Esophagus (tissue), 2 donors: ENCODE data around the gene TSPAN9. TPM values are rescaled to one million over a fixed set of nuclear protein-coding genes. Genes with fewer than 3 reads are reported as not detected.

Source experiments
- H3K27ac ChIP-seq, 2 donors: one replicate each; pipeline ENCODE4 v1.5.1; 2013; ENCODE audit warnings: low read depth in 2 of 2, mild to moderate bottlenecking in 2 of 2, inconsistent platforms in 1 of 2, low read length in 1 of 2, moderate library complexity in 1 of 2
- H3K27me3 ChIP-seq, 2 donors: one replicate each; pipeline ENCODE4 v1.6.1; 2013; ENCODE audit warnings: low read length in 2 of 2, control low read depth in 1 of 2, mild to moderate bottlenecking in 1 of 2; ENCODE audit not compliant: insufficient read depth in 2 of 2, control insufficient read depth in 1 of 2
- H3K36me3 ChIP-seq, 2 donors: one replicate each; pipeline ENCODE4 v1.6.1; 2013; ENCODE audit warnings: low read length in 1 of 2; ENCODE audit not compliant: control insufficient read depth in 2 of 2, insufficient read depth in 2 of 2
- H3K4me1 ChIP-seq, 2 donors: one replicate each; pipeline ENCODE4 v1.6.1; 2013; ENCODE audit warnings: low read length in 1 of 2; ENCODE audit not compliant: control insufficient read depth in 2 of 2, insufficient read depth in 2 of 2
- H3K4me3 ChIP-seq, 2 donors: one replicate each; pipeline ENCODE4 v1.5.1; 2013; ENCODE audit warnings: low read length in 2 of 2, mild to moderate bottlenecking in 2 of 2, low read depth in 1 of 2, moderate library complexity in 1 of 2
- H3K9me3 ChIP-seq, 2 donors: one replicate each; pipeline ENCODE4 v1.6.1; 2013; ENCODE audit warnings: mild to moderate bottlenecking in 2 of 2, low read depth in 1 of 2, low read length in 1 of 2, moderate library complexity in 1 of 2; ENCODE audit not compliant: control insufficient read depth in 2 of 2, insufficient read depth in 1 of 2
- WGBS, 2 donors: extraction: QIAGEN DNeasy Blood & Tissue Kit; methylation state at CpG; one replicate each; pipeline ENCODE4 v1.1.7; 2013; 5-methylcytosine and 5-hydroxymethylcytosine counted together
- polyA plus RNA-seq, 2 donors: library from polyadenylated mRNA; stranded (reverse); fragments of 200-250 nt; gene quantifications; one replicate each; pipeline ENCODE4 v1.2.3, GENCODE V29; 2013
- donor health status: healthy with polysubstance abuse.
- donor health status: Bipolar disorder and iron deficiency.

TSPAN9 gene
- polyA plus RNA-seq, 2 donors = 8.2 to 9.2 TPM

DNA sequence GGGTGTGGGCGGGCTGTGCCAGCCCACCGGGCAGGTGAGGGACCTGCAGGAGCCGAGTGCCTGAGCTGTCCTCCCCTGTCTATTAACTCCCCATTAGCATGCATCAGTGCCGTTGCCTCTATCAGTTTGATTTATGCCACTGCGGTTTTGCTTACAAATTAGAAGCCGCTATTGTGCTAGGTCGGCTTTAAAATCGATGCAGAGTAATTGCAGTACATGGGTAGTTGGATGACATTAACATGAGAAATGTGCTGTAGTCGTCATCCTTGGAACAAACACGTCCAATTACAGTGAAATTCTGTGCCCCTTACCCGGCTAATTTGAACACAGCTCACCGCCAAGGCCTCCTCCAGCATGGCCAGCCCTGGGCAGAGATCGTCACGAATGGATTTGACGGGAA lies 145.8 kb downstream of the TSPAN9 start:
- Histone ChIP-seq H3K4me3 (no peak overlapping the region), H3K36me3 (no peaks in the 10 kb centered on the region), H3K27ac (no peak overlapping the region), H3K4me1 (peaks cover 0 to 11% of the 10 kb centered on the region in 2 donors), H3K9me3 (no peaks in the 10 kb centered on the region), H3K27me3 (no peaks in the 10 kb centered on the region)
- WGBS, 2 donors = 80 to 91% methylated on average over 15 of the region's 15 CpGs

DNA sequence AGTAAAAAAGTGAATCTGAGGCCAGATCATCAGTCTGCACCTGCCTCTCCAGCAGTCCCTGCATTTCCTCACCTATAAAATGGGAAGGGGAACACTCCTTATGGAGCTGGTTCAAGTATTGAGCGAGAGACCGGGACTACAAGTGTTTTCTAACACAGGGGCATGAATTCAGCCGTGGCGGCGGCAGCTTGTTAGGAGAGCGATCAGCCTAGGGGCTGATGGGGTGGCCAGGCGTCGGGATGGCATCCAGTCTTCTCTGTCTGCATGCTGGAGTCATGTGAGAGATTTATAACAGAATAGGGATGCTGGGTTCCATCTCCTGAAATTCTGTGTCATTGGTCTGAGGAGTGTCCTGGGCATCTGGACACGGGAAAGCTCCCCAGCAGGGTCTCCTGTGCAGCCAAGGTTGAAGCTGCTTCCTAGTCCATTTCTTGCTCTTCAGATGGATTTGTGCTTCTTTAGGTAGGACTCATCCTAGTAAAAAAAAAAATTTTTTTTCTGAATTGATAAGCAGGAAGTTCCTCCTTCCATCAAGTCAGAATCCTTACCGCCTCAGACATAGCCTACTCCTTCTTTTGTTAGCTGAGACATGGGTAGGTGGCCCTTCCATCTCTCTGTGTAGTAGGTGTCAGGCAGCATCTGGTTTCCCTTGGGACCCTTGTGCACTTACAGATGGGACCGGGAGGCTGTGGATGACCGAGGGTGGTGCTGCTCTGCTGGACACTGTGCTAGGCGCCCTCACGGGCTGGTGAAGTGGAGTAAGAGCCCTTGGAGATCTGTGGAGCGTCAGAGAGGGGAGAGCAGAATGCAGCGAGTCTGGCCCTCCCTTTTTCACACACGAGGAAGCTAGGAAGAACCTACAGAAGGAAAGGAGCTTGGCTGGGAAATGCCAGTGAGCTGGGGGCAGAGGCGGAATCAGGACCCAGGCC lies 146.7 kb downstream of the TSPAN9 start:
- H3K27ac ChIP-seq = no peak overlapping the region
- no peak overlapping the region for H3K4me3 ChIP-seq
- peaks cover 0 to 4% of the 10 kb centered on the region in 2 donors for H3K4me1 ChIP-seq
- H3K27me3 ChIP-seq = no peaks in the 10 kb centered on the region
- H3K36me3 ChIP-seq = peaks cover 0 to 2% of the 10 kb centered on the region in 2 donors
- WGBS, 2 donors = 90 to 92% methylated on average over 18 of the region's 18 CpGs
- H3K9me3 ChIP-seq = peaks cover 0 to 5% of the 10 kb centered on the region in 2 donors

DNA sequence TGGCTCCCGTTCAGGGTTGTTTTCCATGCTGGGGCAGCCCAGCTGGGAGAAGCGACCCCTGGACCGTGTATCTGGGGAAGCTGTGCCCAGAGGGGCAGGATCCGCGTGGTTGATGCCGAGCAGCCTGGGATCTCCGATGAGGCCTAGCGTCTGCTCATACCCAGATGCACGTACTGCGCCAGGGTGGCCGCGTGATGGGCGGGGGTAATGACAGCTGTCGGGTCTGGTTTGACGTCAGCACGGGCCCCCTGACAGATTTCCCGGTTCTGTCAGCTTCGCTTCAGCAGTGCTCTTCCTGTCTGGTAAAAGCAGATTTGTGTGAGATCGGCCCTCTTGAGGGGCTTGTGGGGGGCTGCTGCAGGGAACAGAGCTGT lies 147.3 kb downstream of the TSPAN9 start:
- H3K36me3 ChIP-seq = peaks cover 0 to 2% of the 10 kb centered on the region in 2 donors
- peaks cover 0 to 5% of the 10 kb centered on the region in 2 donors for H3K9me3 ChIP-seq
- no peak overlapping the region for H3K27ac ChIP-seq
- no peaks in the 10 kb centered on the region for H3K4me1 ChIP-seq
- WGBS, 2 donors = 80 to 85% methylated on average over 19 of the region's 19 CpGs
- H3K27me3 ChIP-seq = no peaks in the 10 kb centered on the region
- H3K4me3 ChIP-seq = no peak overlapping the region

DNA sequence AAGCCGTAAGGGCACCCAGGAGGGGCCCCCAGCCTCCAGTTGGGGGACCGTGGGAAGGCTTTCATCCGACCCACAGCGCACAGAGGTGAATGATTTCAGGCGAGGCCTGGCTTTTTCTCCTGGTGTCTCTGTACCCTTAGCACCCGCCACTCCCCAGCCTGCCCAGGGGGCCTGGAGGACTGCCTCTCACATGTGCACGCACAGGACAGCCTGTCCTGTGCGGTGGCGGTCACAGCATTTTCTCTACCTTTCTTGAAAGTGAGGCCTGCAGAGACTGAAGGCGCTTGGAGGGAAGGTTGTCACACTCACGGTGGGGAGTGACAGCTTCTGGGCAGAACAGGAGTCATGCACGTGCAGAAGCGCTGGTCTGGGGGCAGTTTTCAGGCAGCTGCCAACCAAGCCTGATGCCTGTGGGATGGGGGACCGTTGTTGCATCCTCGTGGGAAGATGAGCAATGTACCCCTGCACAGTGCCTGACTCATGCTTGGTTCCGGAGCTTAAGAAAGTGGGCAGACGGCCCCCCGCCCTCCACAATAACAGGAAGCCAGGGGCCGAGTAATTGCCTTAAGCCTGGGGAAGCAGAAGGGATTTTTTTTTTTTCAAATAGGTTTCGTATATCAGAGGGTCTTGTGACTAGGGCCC lies 148.1 kb downstream of the TSPAN9 start:
- no peak overlapping the region for H3K27ac ChIP-seq

DNA sequence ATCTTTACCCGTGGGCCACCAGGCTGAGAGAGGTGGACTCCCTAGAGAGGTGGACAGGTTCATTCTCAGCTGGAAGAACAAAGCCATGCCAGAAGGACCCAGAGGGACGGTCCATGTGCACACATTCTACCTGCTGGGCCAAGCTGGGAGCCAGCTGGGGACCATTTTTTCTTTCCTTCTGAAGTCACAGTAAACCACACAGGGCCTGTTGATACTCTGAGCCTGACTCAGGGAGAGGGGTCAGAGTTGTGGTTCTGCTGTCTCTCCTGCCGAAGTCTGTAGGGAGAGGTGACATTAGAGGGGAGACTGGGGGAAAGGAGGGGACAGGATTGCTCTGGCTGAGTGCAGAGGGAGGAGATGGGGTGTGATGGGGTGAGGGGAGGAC lies 148.6 kb downstream of the TSPAN9 start:
- Histone ChIP-seq H3K27me3 (no peaks in the 10 kb centered on the region), H3K9me3 (peaks cover 0 to 5% of the 10 kb centered on the region in 2 donors), H3K27ac (no peak overlapping the region), H3K4me1 (no peaks in the 10 kb centered on the region), H3K36me3 (peaks cover 0 to 2% of the 10 kb centered on the region in 2 donors), H3K4me3 (no peak overlapping the region)
- WGBS, 2 donors = 72 to 78% methylated on average over 3 of the region's 3 CpGs

More for the DNA sequence above, 148.1 kb downstream of the TSPAN9 start:
- Histone ChIP-seq H3K4me1 (no peaks in the 10 kb centered on the region), H3K4me3 (no peak overlapping the region), H3K9me3 (peaks cover 0 to 5% of the 10 kb centered on the region in 2 donors), H3K36me3 (peaks cover 0 to 2% of the 10 kb centered on the region in 2 donors), H3K27me3 (no peaks in the 10 kb centered on the region)
- WGBS, 2 donors = 77 to 80% methylated on average over 20 of the region's 20 CpGs

DNA sequence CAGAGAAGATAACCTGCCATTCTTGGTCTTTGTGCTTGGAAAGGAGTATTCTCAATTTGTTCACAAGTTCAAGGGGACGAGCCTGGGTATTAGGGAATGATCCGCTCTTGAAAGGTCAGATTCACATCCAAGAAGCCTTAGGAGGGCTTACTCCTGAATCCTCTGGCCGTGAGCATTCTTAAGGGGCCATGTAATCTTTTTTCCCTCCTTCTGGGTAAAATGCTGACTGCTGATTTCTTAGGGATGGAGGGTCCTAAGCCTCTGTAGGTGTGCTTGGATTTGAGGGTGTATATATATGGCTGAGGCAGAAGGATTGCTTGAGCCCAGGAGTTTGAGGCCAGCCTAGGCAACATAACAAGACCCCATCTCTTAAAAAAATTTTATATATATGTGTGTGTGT lies 149.1 kb downstream of the TSPAN9 start:
- peaks cover 0 to 2% of the 10 kb centered on the region in 2 donors for H3K36me3 ChIP-seq
- H3K4me3 ChIP-seq = no peak overlapping the region
- no peak overlapping the region for H3K27ac ChIP-seq
- H3K4me1 ChIP-seq = no peaks in the 10 kb centered on the region
- WGBS, 2 donors = 89 to 95% methylated on average over 3 of the region's 3 CpGs
- peaks cover 0 to 5% of the 10 kb centered on the region in 2 donors for H3K9me3 ChIP-seq
- H3K27me3 ChIP-seq = no peaks in the 10 kb centered on the region

DNA sequence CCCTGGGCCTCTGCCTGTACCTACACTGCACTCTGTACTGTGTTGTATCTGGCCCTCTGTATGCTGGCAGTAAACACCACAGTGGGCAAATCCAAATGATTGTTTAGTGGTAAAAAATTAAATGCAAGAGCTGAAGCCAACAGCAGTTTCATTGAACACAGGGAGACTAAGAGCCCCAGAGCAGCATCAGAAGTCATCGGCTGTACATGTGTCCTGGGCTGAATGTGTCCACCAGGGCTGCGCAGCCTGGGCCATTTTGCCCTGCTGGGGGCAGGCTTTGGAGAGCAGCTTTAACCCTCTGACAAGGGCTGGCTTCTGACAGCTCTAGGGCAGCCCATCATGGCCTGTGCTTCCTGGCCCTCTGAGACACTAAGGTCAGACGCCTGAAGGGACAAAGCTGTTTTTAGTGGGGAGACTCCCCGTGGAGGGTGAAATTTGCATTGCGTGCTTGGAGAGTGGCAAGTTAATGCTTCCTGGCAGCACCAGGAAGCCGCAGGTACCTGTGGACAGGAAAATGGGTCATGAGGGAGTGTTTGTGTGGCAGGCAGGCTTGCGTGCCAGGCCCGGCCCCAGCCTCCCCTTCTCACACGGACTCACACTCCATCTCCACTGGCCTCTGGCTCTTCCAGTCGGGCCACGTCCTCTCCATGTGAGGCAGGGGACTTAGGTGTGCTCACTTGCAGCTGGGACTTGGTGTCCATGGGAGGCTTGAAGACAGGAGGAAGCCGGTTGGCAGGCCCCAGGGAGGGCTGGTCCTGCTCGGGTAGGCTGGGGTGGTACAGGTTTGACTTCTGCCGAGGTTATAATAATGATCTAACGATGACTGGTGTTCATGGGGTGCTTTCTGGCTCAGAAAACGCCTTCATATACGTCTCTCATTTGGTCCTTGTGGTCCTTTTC lies 150.1 kb downstream of the TSPAN9 start:
- WGBS, 2 donors = 88 to 95% methylated on average over 17 of the region's 17 CpGs
- Histone ChIP-seq H3K27ac (no peak overlapping the region), H3K36me3 (peaks cover 0 to 2% of the 10 kb centered on the region in 2 donors), H3K4me1 (no peaks in the 10 kb centered on the region), H3K9me3 (peaks cover 0 to 5% of the 10 kb centered on the region in 2 donors), H3K27me3 (no peaks in the 10 kb centered on the region), H3K4me3 (no peak overlapping the region)

DNA sequence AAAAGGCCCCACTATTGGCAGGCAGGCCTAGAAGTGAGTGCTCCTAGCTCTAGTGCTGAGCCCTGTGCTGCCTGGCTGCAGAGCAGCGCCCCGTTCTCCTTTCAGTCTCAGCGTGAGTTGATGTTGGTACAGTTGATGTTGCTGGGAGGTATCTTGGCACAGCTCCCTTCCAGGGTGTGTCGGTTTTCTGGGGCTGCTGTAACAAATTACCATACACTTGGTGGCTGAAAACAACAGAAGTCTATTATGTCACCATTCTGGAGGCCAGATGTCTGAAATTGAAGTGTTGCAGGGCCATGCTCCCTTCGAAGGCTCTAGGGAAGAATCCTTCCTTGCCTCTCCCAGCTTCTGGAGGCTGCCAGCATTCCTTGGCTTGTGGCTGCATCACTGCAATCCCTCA lies 151.4 kb downstream of the TSPAN9 start:
- H3K4me3 ChIP-seq = no peak overlapping the region
- WGBS, 2 donors = 79 to 83% methylated on average over 5 of the region's 5 CpGs
- H3K27me3 ChIP-seq = no peaks in the 10 kb centered on the region
- H3K4me1 ChIP-seq = no peaks in the 10 kb centered on the region
- peaks cover 0 to 5% of the 10 kb centered on the region in 2 donors for H3K9me3 ChIP-seq
- peaks cover 0 to 2% of the 10 kb centered on the region in 2 donors for H3K36me3 ChIP-seq
- H3K27ac ChIP-seq = no peak overlapping the region

DNA sequence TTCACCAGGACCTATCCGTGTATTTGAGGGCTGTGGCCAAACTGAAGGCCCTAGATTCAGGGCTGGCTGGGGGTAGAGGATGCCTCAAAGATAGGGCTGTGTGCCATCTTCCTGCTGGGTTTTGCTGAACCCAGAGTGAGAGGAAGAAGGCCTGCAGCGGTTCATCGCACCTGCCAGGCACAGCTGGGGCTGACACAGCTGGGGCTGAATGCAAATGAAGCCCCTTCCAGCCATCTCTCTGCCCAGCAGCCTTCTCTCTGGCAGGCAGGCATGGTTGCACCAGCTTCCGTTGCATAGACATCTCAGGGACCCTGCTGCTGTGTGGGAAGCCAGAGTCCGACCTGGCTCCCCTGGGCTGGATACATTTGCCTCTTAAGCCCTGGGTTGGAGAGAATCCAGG lies 152.4 kb downstream of the TSPAN9 start:
- 84 to 85% methylated on average over 5 of the region's 5 CpGs for WGBS, 2 donors
- no peak overlapping the region for H3K27ac ChIP-seq
- H3K36me3 ChIP-seq = peaks cover 0 to 2% of the 10 kb centered on the region in 2 donors
- no peak overlapping the region for H3K4me3 ChIP-seq
- peaks cover 0 to 5% of the 10 kb centered on the region in 2 donors for H3K9me3 ChIP-seq
- H3K27me3 ChIP-seq = no peaks in the 10 kb centered on the region
- no peaks in the 10 kb centered on the region for H3K4me1 ChIP-seq
